ENCODE measurements around the gene APOBR.
"Not testable (repeated sequence)": the region's sequence is repeated elsewhere in the genome, so short reads cannot be mapped to it uniquely, and the experiment has no call there.

The APOBR gene

GRCh38 chr16:28497861-28498599 lies 3.6 kb downstream of the APOBR start:
- DNase-seq (ENCODE audit: low spot score) = no peak

GRCh38 chr16:28498666-28499381 lies 4.4 kb downstream of the APOBR start:
- no peak for DNase-seq (ENCODE audit: low spot score)

- no peak for DNase-seq (ENCODE audit: low spot score)
Measured at GRCh38 chr16:28499854-28500253, 5.4 kb downstream of the APOBR start.

- not testable (repeated sequence) for DNase-seq (ENCODE audit: low spot score)
Measured at GRCh38 chr16:28500476-28501180, 6.2 kb downstream of the APOBR start.

GRCh38 chr16:28501258-28502232 lies 7.1 kb downstream of the APOBR start:
- no peak for DNase-seq (ENCODE audit: low spot score)

- DNase-seq (ENCODE audit: low spot score) = no peak
Measured at GRCh38 chr16:28502290-28502689, 7.8 kb downstream of the APOBR start.

- DNase-seq (ENCODE audit: low spot score) = no peak
Measured at GRCh38 chr16:28503470-28504259, 9.2 kb downstream of the APOBR start.

GRCh38 chr16:28504707-28505404 lies 10.4 kb downstream of the APOBR start:
- DNase-seq (ENCODE audit: low spot score) = no peak

- no peak for DNase-seq (ENCODE audit: low spot score)
Measured at GRCh38 chr16:28505489-28506137, 11.2 kb downstream of the APOBR start.

- no peak for DNase-seq (ENCODE audit: low spot score)
Measured at GRCh38 chr16:28511031-28511430, 16.6 kb downstream of the APOBR start.

GRCh38 chr16:28511801-28512789 lies 17.7 kb downstream of the APOBR start:
- DNase-seq (ENCODE audit: low spot score) = no peak

- no peak for DNase-seq (ENCODE audit: low spot score)
Measured at GRCh38 chr16:28513484-28514181, 19.2 kb downstream of the APOBR start.

- DNase-seq (ENCODE audit: low spot score) = no peak
Measured at GRCh38 chr16:28514246-28514645, 19.8 kb downstream of the APOBR start.

GRCh38 chr16:28520672-28521071 lies 26.2 kb downstream of the APOBR start:
- no peak for DNase-seq (ENCODE audit: low spot score)

GRCh38 chr16:28521436-28521835 lies 27.0 kb downstream of the APOBR start:
- no peak for DNase-seq (ENCODE audit: low spot score)

GRCh38 chr16:28522792-28523191 lies 28.3 kb downstream of the APOBR start:
- DNase-seq (ENCODE audit: low spot score) = no peak

- no peak for DNase-seq (ENCODE audit: low spot score)
Measured at GRCh38 chr16:28524681-28525171, 30.3 kb downstream of the APOBR start.
